Astrocyte (in vitro differentiated cells and primary cell): ENCODE measurements around the gene RAB11FIP4.

Experiments
- EZH2 ChIP-seq: IDR thresholded peaks from 2 replicates; pipeline ENCODE4 v1.6.1; 2012; ENCODE audit warnings: mild to moderate bottlenecking, low read length, inconsistent platforms; ENCODE audit not compliant: insufficient read depth
- TF ChIP-seq, protein P1 (sequence below): IDR thresholded peaks from 2 replicates; pipeline ENCODE4 v1.5.1; 2011; ENCODE audit warnings: low read depth, mild to moderate bottlenecking, inconsistent platforms, low read length, moderate library complexity; ENCODE audit not compliant: insufficient read depth

DNA sequence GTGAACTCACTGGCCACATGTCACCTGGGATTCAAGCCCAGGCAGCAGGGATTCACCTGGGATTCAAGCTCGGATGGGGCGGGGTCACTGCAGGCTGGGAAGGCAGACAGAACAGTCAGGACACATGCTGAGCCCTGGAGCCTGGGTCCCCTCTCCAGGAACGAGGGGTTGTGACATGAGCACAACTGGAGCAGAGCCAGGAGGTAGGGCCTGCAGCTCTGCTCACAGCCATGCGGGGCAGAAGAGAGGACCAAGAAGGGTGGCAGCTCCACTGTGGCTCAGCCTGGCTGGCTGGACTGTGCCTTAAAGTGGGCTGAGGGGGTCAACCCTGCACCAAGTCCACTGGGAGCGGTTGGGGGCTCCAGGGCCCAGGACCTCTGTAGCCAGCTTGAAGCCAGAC lies 150.1 kb downstream of the RAB11FIP4 start:
- TF ChIP-seq, protein P1, sequence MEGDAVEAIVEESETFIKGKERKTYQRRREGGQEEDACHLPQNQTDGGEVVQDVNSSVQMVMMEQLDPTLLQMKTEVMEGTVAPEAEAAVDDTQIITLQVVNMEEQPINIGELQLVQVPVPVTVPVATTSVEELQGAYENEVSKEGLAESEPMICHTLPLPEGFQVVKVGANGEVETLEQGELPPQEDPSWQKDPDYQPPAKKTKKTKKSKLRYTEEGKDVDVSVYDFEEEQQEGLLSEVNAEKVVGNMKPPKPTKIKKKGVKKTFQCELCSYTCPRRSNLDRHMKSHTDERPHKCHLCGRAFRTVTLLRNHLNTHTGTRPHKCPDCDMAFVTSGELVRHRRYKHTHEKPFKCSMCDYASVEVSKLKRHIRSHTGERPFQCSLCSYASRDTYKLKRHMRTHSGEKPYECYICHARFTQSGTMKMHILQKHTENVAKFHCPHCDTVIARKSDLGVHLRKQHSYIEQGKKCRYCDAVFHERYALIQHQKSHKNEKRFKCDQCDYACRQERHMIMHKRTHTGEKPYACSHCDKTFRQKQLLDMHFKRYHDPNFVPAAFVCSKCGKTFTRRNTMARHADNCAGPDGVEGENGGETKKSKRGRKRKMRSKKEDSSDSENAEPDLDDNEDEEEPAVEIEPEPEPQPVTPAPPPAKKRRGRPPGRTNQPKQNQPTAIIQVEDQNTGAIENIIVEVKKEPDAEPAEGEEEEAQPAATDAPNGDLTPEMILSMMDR: no peak
- no peak for TF ChIP-seq EZH2
